ENCODE results near the gene GAST. TPM values are rescaled to one million over a fixed set of nuclear protein-coding genes. Genes with fewer than 3 reads are reported as not detected.

Gene GAST
- total and polyA plus RNA-seq, 2 of the 4 experiments (the other 2 are of a cell fraction) = not detected

Small RNA genes lying within 50 kb of the gene (microRNA-seq; reads per million reads assigned to microRNA genes)
- gene RN7SL399P (ENCODE audit: insufficient read depth, insufficient read length) = not detected
- not detected for gene RNA5SP442 (ENCODE audit: insufficient read depth, insufficient read length)

Small RNA genes lying within 50 kb of the gene (small RNA-seq; reads per million reads assigned to genes)
- 0 reads per million in 5 experiments for gene RN7SL399P
- gene RNA5SP442 = 0 to 0.08 (median 0) reads per million in 5 experiments

Other genes with a start within 250 kb of the GAST start
- not detected in 2 replicates for gene KRT32, start 244.9 kb upstream of the GAST start, total RNA-seq (2012; rRNA removed)
- gene KRT32, start 244.9 kb upstream of the GAST start, polyA plus RNA-seq (2012; rRNA removed) = 0.06 and 0.09 TPM in 2 replicates
- not detected in 2 replicates for gene KRT35, start 231.2 kb upstream of the GAST start, total RNA-seq (2012; rRNA removed)
- not detected in 2 replicates for gene KRT35, start 231.2 kb upstream of the GAST start, polyA plus RNA-seq (2012; rRNA removed)
- not detected in 2 replicates for gene KRT36, start 222.4 kb upstream of the GAST start, total RNA-seq (2012; rRNA removed)
- gene KRT36, start 222.4 kb upstream of the GAST start, polyA plus RNA-seq (2012; rRNA removed) = not detected in 2 replicates
- gene KRT13, start 206.7 kb upstream of the GAST start, total RNA-seq (2012; rRNA removed) = 0.18 and 0.28 TPM in 2 replicates
- 0.56 and 0.60 TPM in 2 replicates for gene KRT13, start 206.7 kb upstream of the GAST start, polyA plus RNA-seq (2012; rRNA removed)
- 2.9 and 3.6 TPM in 2 replicates for gene KRT15, start 193.4 kb upstream of the GAST start, total RNA-seq (2012; rRNA removed)
- 5.3 and 7.6 TPM in 2 replicates for gene KRT15, start 193.4 kb upstream of the GAST start, polyA plus RNA-seq (2012; rRNA removed)
- gene KRT19, start 184.0 kb upstream of the GAST start, total RNA-seq (2012; rRNA removed) = 14.7 and 18.1 TPM in 2 replicates
- 12.0 and 12.5 TPM in 2 replicates for gene KRT19, start 184.0 kb upstream of the GAST start, polyA plus RNA-seq (2012; rRNA removed)
- not detected in 2 replicates for gene KRT9, start 140.3 kb upstream of the GAST start, total RNA-seq (2012; rRNA removed)
- not detected in 2 replicates for gene KRT9, start 140.3 kb upstream of the GAST start, polyA plus RNA-seq (2012; rRNA removed)
- gene KRT14, start 125.4 kb upstream of the GAST start, total RNA-seq (2012; rRNA removed) = not detected in 2 replicates
- gene KRT14, start 125.4 kb upstream of the GAST start, polyA plus RNA-seq (2012; rRNA removed) = not detected in 2 replicates
- gene KRT16, start 99.6 kb upstream of the GAST start, total RNA-seq (2012; rRNA removed) = not detected in 2 replicates
- not detected in 2 replicates for gene KRT16, start 99.6 kb upstream of the GAST start, polyA plus RNA-seq (2012; rRNA removed)
- gene KRT17, start 87.8 kb upstream of the GAST start, total RNA-seq (2012; rRNA removed) = 2.5 TPM in 2 replicates
- gene KRT17, start 87.8 kb upstream of the GAST start, polyA plus RNA-seq (2012; rRNA removed) = 4.6 and 5.3 TPM in 2 replicates
- 89.4 and 102 TPM in 2 replicates for gene EIF1, start 23.4 kb upstream of the GAST start, total RNA-seq (2012; rRNA removed)
- 381 and 388 TPM in 2 replicates for gene EIF1, start 23.4 kb upstream of the GAST start, polyA plus RNA-seq (2012; rRNA removed)
- under 0.01 TPM in 1 of 2 replicates, not detected in the other for gene HAP1, start 22.3 kb downstream of the GAST start, total RNA-seq (2012; rRNA removed)
- 0.09 and 0.11 TPM in 2 replicates for gene HAP1, start 22.3 kb downstream of the GAST start, polyA plus RNA-seq (2012; rRNA removed)
- gene JUP, start 74.4 kb downstream of the GAST start, total RNA-seq (2012; rRNA removed) = 12.9 and 14.7 TPM in 2 replicates
- 27.3 and 28.4 TPM in 2 replicates for gene JUP, start 74.4 kb downstream of the GAST start, polyA plus RNA-seq (2012; rRNA removed)
- 21.5 and 22.2 TPM in 2 replicates for gene P3H4, start 99.6 kb downstream of the GAST start, total RNA-seq (2012; rRNA removed)
- gene P3H4, start 99.6 kb downstream of the GAST start, polyA plus RNA-seq (2012; rRNA removed) = 66.7 and 76.9 TPM in 2 replicates
- gene FKBP10, start 100.7 kb downstream of the GAST start, total RNA-seq (2012; rRNA removed) = 156 and 170 TPM in 2 replicates
- 984 and 1,083 TPM in 2 replicates for gene FKBP10, start 100.7 kb downstream of the GAST start, polyA plus RNA-seq (2012; rRNA removed)
- gene NT5C3B, start 123.9 kb downstream of the GAST start, total RNA-seq (2012; rRNA removed) = 83.0 and 92.7 TPM in 2 replicates
- gene NT5C3B, start 123.9 kb downstream of the GAST start, polyA plus RNA-seq (2012; rRNA removed) = 58.0 and 59.9 TPM in 2 replicates
- gene KLHL10, start 125.5 kb downstream of the GAST start, total RNA-seq (2012; rRNA removed) = under 0.01 and 0.18 TPM in 2 replicates
- 0.07 TPM in 1 of 2 replicates, not detected in the other for gene KLHL10, start 125.5 kb downstream of the GAST start, polyA plus RNA-seq (2012; rRNA removed)
- gene KLHL11, start 153.1 kb downstream of the GAST start, total RNA-seq (2012; rRNA removed) = 38.5 and 43.6 TPM in 2 replicates
- gene KLHL11, start 153.1 kb downstream of the GAST start, polyA plus RNA-seq (2012; rRNA removed) = 3.5 and 4.1 TPM in 2 replicates
- gene ACLY, start 206.6 kb downstream of the GAST start, total RNA-seq (2012; rRNA removed) = 228 and 230 TPM in 2 replicates
- 167 and 170 TPM in 2 replicates for gene ACLY, start 206.6 kb downstream of the GAST start, polyA plus RNA-seq (2012; rRNA removed)
- gene ODAD4, start 218.3 kb downstream of the GAST start, total RNA-seq (2012; rRNA removed) = 0.54 and 0.56 TPM in 2 replicates
- 0.37 and 0.38 TPM in 2 replicates for gene ODAD4, start 218.3 kb downstream of the GAST start, polyA plus RNA-seq (2012; rRNA removed)